Measurements from ENCODE around the gene SEMA3D.

Gene SEMA3D

GRCh38 chr7:84975586-84976185, 211.2 kb downstream of the SEMA3D start:
- DNase-seq: no peak

GRCh38 chr7:84971360-84971759, 215.5 kb downstream of the SEMA3D start:
- DNase-seq: no peak

- no peak for DNase-seq
Observed at GRCh38 chr7:84970670-84971069, 216.2 kb downstream of the SEMA3D start.

GRCh38 chr7:84953234-84953633, 233.6 kb downstream of the SEMA3D start:
- DNase-seq: no peak

- DNase-seq: no peak
Observed at GRCh38 chr7:84950836-84951235, 236.0 kb downstream of the SEMA3D start.

- no peak for DNase-seq
Observed at GRCh38 chr7:84949501-84949900, 237.4 kb downstream of the SEMA3D start.

- DNase-seq: no peak
Observed at GRCh38 chr7:84949067-84949466, 237.8 kb downstream of the SEMA3D start.

GRCh38 chr7:84948634-84949033, 238.2 kb downstream of the SEMA3D start:
- no peak for DNase-seq

GRCh38 chr7:84946549-84946948, 240.3 kb downstream of the SEMA3D start:
- DNase-seq: no peak
